Pancreas (tissue), 10 donors: ENCODE data around the gene CYB5B. TPM values are rescaled to one million over a fixed set of nuclear protein-coding genes. Genes with fewer than 3 reads are reported as not detected.

Source experiments
- ATAC-seq, 4 donors: fragments of 200-7000 bp; cut with Tn5 transposase; one replicate each; pipeline versions ENCODE4 v1.8.0 to v1.9.1; 2020; ENCODE audit warnings: mild to moderate bottlenecking in 4 of 4, moderate library complexity in 4 of 4
- DNase-seq, 6 donors: peaks; one replicate each; pipeline ENCODE4 v3.0.0-alpha.2; 2020
- FAIRE-seq: peaks from 2 replicates; lab custom pipeline; 2012; peaks lifted over from hg19 to GRCh38; lab: Jason Lieb, UNC
- H3K27ac ChIP-seq, 4 donors: fragments of 200-600 bp; sonication (generic); 1 replicate in 3 of 4; 2 replicates in 1 of 4; pipeline versions ENCODE4 v1.5.0 to v1.8.0; 2020
- H3K27me3 ChIP-seq, 4 donors: fragments of 200-600 bp; one replicate each; pipeline ENCODE4 v1.8.0; 2021
- H3K36me3 ChIP-seq, 3 donors: fragments of 200-600 bp; sonication (generic) in 1 of 3; one replicate each; pipeline versions ENCODE4 v1.5.0 to v1.8.0; 2020 to 2021
- H3K4me1 ChIP-seq, 3 donors: fragments of 200-600 bp; one replicate each; pipeline ENCODE4 v1.8.0; 2021
- H3K4me3 ChIP-seq, 4 donors: fragments of 200-600 bp; sonication (generic) in 2 of 4; one replicate each; pipeline versions ENCODE4 v1.5.0 to v1.8.0; 2020 to 2021
- H3K9me3 ChIP-seq, 4 donors: fragments of 200-600 bp; one replicate each; pipeline ENCODE4 v1.8.0; 2021
- CTCF ChIP-seq, 4 donors: fragments of 200-600 bp; sonication (generic) in 3 of 4; IDR thresholded peaks; one replicate each; pipeline versions ENCODE4 v1.5.0 to v1.8.0; 2021; ENCODE audit warnings: antibody characterized with exemption in 4 of 4
- WGBS, 2 donors: extraction: QIAGEN DNeasy Blood & Tissue Kit; methylation state at CpG; one replicate each; pipeline ENCODE4 v1.1.7; 2013; 5-methylcytosine and 5-hydroxymethylcytosine counted together
- intact Hi-C, 3 donors: fragments of 100-400 bp; cut with DNase I; formaldehyde crosslinking; loops; one replicate each; pipeline versions ENCODE4 v1.11.1 to v1.14.2; 2022
- polyA plus RNA-seq, 2 donors: library from polyadenylated mRNA; stranded (reverse); fragments of 200-250 nt; gene quantifications; one replicate each; pipeline ENCODE4 v1.2.3, GENCODE V29; 2013
- total RNA-seq, 6 donors: library from RNA; stranded (reverse); fragmentation: NEBNext Ultra II Directional in 4 of 6; extraction: Animal tissue kit (Norgen Biotek cat#: 25700) in 4 of 6; gene quantifications; one replicate each; pipeline versions ENCODE4 v1.2.1 to v1.2.4, GENCODE V29; 2021 to 2023
- donor health status: healthy with polysubstance abuse.
- donor health status: DM: no; HTN: no; CAD: no; lungs with moderate emphysema.
- donor health status: DM: no; HTN: no; CAD: no.
- donor health status: control.
- donor health status: control.
- donor health status: Bipolar disorder and iron deficiency.
- donor health status: DM: yes; HTN: yes; CAD: no.
- donor health status: DM: no; HTN: no; CAD: no.
- donor health status: DM: no; HTN: no; CAD: no.
- donor health status: DM: yes; HTN: yes; CAD: no.

CYB5B gene
- total and polyA plus RNA-seq, 8 donors, result 16.0 to 38.1 (median 24.5) TPM

GRCh38 chr16:69476920-69477443, 52.6 kb downstream of the CYB5B start:
- Histone ChIP-seq H3K9me3 (no peaks in the 10 kb centered on the region), H3K27me3 (no peaks in the 10 kb centered on the region), H3K4me3 (no peak overlapping the region), H3K27ac (no peak overlapping the region), H3K4me1 (no peaks in the 10 kb centered on the region), H3K36me3 (no peaks in the 10 kb centered on the region)
- 40 to 42% methylated on average over 1 of the region's 1 CpG for WGBS, 2 donors
- intact Hi-C loops, result no loop called here
- no peak for FAIRE-seq
- no peak for DNase-seq
- peak in 2 of 4 donors; percentile 12 to 45 for ATAC-seq
- no peak for TF ChIP-seq CTCF (IDR thresholded peaks at IDR 0.05)

GRCh38 chr16:69477546-69477945, 53.1 kb downstream of the CYB5B start:
- intact Hi-C loops, result no loop called here
- peak in 1 of 4 donors; percentile 21 for ATAC-seq

GRCh38 chr16:69478685-69479084, 54.3 kb downstream of the CYB5B start:
- no peak for FAIRE-seq

More at GRCh38 chr16:69477546-69477945, 53.1 kb downstream of the CYB5B start:
- Histone ChIP-seq H3K9me3 (no peaks in the 10 kb centered on the region), H3K27ac (no peak overlapping the region), H3K27me3 (no peaks in the 10 kb centered on the region), H3K4me3 (no peak overlapping the region), H3K36me3 (no peaks in the 10 kb centered on the region), H3K4me1 (no peaks in the 10 kb centered on the region)
- DNase-seq, result no peak
- FAIRE-seq, result no peak
- TF ChIP-seq CTCF (IDR thresholded peaks at IDR 0.05), result no peak
- 64 to 69% methylated on average over 6 of the region's 6 CpGs for WGBS, 2 donors

GRCh38 chr16:69479775-69480174, 55.4 kb downstream of the CYB5B start:
- Histone ChIP-seq H3K4me1 (no peaks in the 10 kb centered on the region), H3K27me3 (no peaks in the 10 kb centered on the region), H3K36me3 (no peaks in the 10 kb centered on the region), H3K27ac (no peak overlapping the region), H3K4me3 (no peak overlapping the region), H3K9me3 (no peaks in the 10 kb centered on the region)
- ATAC-seq, result no peak
- no peak for DNase-seq
- intact Hi-C loops, result no loop called here
- no peak for FAIRE-seq
- TF ChIP-seq CTCF (IDR thresholded peaks at IDR 0.05), result no peak
- WGBS, 2 donors, result 83 to 84% methylated on average over 3 of the region's 3 CpGs

More at GRCh38 chr16:69478685-69479084, 54.3 kb downstream of the CYB5B start:
- intact Hi-C loops, result no loop called here
- no peak for TF ChIP-seq CTCF (IDR thresholded peaks at IDR 0.05)
- WGBS, 2 donors, result 91 to 96% methylated on average over 6 of the region's 6 CpGs
- DNase-seq (no peak), ATAC-seq (no peak)
- Histone ChIP-seq H3K9me3 (no peaks in the 10 kb centered on the region), H3K36me3 (no peaks in the 10 kb centered on the region), H3K27ac (no peak overlapping the region), H3K4me3 (no peak overlapping the region), H3K27me3 (no peaks in the 10 kb centered on the region), H3K4me1 (no peaks in the 10 kb centered on the region)

- DNase-seq (peak in 4 of 6 donors; percentile 28 to 55 (median 46)), ATAC-seq (peak in 3 of 4 donors; percentile 80 to 82 (median 80)), FAIRE-seq (no peak)
- Histone ChIP-seq H3K4me1 (no peaks in the 10 kb centered on the region), H3K9me3 (no peaks in the 10 kb centered on the region), H3K36me3 (no peaks in the 10 kb centered on the region), H3K27ac (no peak overlapping the region), H3K27me3 (no peaks in the 10 kb centered on the region), H3K4me3 (no peak overlapping the region)
- 65 to 72% methylated on average over 12 of the region's 12 CpGs for WGBS, 2 donors
- intact Hi-C loops, result no loop called here
- TF ChIP-seq CTCF (IDR thresholded peaks at IDR 0.05), result no peak
These were observed 57.5 kb downstream of the CYB5B start for GRCh38 chr16:69481901-69482341.
